Stimulated activated CD4-positive, alpha-beta T cell treated with anti-CD3 and anti-CD28 coated beads, Interleukin-4, amount 100 ng/mL, for 24 hours (primary cell): ENCODE measurements around the gene GABPA.
A peak's percentile ranks its signal among the peaks of the same experiment; 100 is the strongest.
"Not testable (repeated sequence)": the region's sequence is repeated elsewhere in the genome, so short reads cannot be mapped to it uniquely, and the experiment has no call there.

ENCODE experiments used
- DNase-seq: peaks from one replicate; pipeline ENCODE4 v3.0.0-alpha.2; 2020

The GABPA gene

GRCh38 chr21:25742900-25743299 is 8.1 kb downstream of the GABPA start:
- no peak for DNase-seq

- DNase-seq = no peak
Observed at GRCh38 chr21:25744854-25745253, 10.1 kb downstream of the GABPA start.

DNA sequence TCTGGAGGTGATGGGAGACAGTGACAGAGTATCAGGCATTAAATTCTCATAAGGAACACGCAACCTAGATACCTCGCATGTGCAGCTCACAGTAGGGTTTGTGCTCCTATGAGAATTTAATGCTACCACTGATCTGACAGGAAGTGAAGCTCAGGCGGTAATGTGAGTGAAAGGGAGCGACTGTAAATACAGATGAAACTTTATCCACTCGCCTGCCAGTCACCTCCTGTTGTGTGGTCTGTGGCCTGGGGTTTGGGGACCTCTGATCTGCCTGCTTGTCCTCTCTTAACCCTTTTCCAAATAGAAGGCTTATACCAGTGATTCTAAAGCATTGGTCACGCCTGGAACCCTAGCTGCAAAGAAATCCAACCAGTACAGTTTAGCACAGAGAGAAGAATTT is 15.3 kb downstream of the GABPA start:
- no peak for DNase-seq

- DNase-seq = no peak
Observed at GRCh38 chr21:25752416-25752815, 17.6 kb downstream of the GABPA start.

DNA sequence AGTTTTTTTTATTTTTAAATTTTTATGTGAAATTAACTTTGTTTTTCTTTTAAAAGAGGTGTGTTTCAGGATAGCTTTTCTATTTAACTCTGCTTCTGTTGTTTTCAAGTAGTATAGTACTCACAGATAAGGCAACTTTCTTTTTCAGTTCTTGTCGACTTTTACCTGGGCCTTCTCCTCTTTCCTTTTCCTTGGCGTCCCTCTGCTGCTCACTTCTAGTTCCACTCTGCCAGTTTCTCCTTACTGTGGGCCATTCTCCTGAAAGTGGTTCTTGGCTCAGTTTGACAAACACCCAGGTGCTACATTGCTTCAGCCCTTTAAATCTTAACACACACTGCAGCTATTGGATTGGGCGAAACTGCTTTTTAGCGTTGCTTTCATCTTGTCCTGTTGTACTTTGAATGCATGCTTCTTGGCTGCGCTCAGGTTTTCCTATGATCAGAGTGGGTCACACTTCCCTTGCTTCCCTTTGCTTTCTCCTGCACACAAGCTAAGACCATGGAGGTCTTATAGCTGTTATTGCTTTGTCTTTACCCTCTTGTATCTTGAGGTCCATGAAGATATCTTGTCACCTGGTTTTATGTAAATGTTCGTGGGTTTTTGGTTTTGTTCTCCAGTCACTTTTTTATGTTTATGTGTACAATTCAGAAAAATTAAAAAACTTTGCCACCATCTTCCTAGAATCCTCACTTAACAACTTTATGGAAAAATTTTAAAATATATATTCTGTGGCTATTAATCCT is 21.6 kb downstream of the GABPA start:
- DNase-seq = no peak

- DNase-seq = no peak
Observed at GRCh38 chr21:25757531-25757930, 22.8 kb downstream of the GABPA start.

DNA sequence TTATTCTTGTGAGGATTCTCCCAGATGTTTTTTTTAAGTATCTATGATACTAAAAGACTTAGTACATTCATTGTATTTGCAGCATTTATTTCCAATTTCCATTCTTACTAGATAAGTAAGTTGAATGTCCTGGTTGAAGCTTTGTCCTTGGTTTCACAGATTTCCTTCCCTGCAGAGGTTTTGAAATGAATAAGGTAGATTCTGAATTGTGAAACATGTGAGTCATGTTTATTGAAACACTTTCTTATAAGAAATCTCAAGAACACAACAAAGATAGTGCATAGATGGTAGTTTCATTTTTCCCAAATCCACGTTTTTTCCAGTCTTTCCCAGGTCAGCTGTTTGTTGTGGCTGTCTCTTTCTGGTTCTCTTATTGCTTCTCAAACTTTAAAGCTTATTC is 24.8 kb downstream of the GABPA start:
- no peak for DNase-seq

GRCh38 chr21:25760061-25760460 is 25.3 kb downstream of the GABPA start:
- no peak for DNase-seq

DNA sequence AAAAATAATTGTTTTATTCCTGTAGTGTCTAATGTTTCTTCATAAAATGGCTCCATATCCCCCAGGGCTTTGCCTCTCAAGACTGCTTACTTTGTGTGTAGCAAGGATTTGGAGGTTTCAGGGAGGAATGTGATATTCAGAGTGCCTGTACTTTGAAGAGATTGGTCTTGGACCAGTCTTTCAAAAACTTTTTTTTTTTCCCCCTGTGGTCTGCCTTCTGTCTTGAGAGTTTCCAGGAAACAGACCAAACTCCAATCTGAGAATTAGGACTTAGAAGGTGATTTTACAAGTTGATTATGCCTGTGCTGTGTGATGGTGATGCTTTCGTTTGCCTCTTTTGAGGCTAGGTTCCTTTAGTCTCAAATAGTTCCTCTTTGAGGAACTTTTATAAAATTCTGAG is 25.9 kb downstream of the GABPA start:
- DNase-seq = no peak

- DNase-seq = no peak
Observed at GRCh38 chr21:25764065-25764464, 29.3 kb downstream of the GABPA start.

DNA sequence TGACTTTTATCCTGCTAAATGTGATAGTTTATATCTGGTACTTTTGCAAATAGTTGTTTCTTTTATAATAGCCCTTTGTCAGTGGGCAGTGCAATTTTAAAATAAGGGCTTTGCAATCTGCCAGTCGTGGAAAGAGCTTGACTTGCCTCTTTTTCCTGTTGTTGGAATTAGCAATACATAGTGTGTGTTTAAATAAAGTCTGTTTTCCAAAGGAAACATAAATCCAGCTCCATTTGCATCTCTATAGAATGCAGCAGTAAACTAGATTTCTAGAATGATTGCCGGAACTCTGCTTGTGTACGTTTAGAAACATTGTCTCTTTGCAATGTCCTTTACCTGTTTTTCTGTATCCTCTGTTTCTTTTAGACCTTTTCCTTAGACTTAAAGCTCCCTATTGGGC is 33.1 kb downstream of the GABPA start:
- DNase-seq = no peak

DNA sequence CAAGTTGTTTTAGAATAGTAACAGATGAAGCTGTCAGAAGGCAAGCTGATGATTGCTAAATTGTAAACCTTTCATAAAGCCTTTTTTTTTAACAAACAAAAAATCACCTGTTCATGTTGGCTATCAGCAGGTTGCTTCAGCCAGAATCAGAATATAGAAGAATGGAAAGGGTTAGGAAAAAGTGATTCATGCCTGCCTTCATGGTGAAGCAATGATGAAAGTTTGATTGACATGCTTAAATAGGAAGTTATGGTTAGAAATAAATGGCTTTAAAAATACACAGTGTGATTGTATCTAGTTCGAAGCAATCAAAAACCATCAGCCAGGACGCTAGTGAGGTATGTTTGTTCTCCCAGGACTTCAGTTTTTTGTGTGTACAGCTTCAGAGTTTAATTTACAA is 37.9 kb downstream of the GABPA start:
- no peak for DNase-seq

DNA sequence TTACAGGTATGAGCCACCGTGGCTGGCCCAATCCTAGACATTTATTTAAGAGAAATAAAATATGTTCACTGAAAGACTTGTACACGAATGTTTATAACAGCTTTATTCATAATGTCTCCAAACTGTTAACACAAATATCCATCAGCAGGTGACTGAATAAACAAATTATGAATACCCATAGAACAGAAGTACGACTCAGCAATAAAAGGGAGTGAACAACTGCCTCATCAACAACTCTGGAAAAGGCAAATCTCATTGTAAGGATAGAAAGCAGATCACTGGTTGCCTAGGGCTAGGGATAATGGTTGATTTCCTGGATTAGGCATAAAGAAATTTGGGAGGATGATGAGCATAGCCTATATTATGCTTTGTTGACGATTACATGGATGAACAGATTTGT is 41.7 kb downstream of the GABPA start:
- no peak for DNase-seq

DNA sequence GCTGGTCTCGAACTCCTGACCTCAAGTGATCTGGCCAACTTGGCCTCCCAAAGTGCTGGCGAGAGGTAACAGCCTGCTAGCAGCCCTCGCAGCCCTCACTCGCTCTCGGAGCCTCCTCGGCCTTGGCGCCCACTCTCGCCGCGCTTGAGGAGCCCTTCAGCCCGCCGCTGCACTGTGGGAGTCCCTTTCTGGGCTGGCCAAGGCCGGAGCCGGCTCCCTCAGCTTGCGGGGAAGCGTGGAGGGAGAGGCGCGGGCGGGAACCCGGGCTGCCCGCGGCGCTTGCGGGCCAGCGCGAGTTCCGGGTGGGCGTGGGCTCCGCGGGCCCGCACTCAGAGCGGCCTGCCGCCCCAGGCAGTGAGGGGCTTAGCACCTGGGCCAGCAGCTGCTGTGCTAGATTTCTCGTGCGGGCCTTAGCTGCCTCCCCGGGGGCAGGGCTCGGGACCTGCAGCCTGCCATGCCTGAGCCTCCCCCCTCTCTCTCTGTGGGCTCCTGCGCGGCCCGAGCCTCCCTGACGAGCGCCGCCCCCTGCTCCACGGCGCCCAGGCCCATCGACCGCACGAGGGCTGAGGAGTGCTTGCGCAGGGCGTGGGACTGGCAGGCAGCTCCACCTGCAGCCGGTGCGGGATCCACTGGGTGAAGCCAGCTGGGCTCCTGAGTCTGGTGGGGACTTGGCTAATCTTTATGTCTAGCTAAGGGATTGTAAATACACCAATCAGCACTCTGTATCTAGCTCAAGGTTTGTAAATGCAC is 43.5 kb downstream of the GABPA start:
- DNase-seq = not testable (repeated sequence)

GRCh38 chr21:25788677-25789076 is 53.9 kb downstream of the GABPA start:
- no peak for DNase-seq

DNA sequence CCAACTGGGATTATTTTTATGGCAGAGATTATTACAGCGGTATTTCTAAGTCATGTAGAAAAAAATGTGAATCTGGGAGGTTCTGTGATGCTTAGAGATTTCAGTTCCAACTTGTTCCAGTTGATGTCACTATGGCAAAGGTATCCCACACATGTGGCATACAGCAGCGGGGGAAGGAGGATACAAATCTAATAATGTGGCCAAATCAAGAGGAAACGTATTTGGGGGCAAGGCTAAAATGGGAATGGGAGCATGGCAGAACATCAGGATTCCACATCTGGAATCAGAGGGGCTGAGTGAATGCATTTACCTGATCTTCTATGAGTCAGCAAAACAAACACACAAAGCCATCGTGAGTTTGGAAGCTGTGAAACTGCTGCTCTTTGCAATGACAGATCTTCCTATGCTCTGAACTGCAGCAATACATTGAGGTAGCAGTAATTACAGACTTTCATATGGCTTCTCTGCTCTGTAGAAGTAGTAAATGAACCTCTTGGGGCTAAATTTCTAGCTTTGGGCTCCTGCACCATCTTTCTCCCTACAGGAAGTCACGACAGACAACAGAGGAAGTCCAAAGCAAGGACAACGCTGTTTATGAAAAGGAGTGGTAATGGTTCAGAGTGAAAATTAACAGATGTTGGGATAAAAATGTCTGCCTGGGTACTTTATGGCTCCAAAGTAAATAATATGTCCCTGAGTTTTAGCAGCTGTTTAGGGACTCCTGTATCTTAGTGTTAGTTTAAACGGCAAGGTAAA is 55.5 kb downstream of the GABPA start:
- no peak for DNase-seq

DNA sequence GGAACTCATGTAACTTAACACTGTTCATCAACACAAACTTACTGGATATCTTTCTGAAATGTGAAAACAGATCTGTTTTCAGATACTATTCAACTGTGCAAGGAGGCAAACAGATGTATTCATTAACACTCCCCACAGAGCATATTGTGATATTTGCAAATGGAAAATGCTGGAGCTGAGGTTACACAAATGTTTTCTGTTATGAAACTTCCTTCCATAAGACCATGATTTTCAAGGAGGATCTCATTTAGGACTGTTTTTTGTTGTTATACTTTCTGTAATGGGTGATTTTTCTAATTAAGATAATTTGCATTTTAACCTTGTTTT is 56.1 kb downstream of the GABPA start:
- DNase-seq = no peak

DNA sequence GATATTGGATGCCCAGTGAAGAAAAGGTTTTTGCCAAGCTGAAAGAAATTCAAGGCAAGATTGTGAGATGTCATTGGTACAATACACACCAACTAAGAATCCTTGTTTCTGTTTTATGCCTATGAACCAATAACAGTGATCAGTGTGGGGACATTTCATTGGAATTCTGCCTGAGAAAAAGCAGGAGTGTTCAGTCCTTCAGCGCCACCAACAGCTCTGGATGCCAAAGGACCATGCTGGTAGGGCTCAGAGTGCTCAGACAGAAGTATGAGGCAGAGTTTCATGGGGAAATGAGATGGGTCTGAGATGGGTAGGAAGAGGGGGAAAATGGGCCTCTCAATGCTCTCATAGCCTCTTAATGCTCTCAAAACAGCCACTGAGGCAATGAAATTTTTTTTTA is 56.5 kb downstream of the GABPA start:
- DNase-seq = no peak

- DNase-seq = peak; percentile 90
Observed at GRCh38 chr21:25801217-25802014, 66.6 kb downstream of the GABPA start.

- DNase-seq = no peak
Observed at GRCh38 chr21:25806060-25806459, 71.3 kb downstream of the GABPA start.

GRCh38 chr21:25807191-25807590 is 72.4 kb downstream of the GABPA start:
- DNase-seq = no peak

DNA sequence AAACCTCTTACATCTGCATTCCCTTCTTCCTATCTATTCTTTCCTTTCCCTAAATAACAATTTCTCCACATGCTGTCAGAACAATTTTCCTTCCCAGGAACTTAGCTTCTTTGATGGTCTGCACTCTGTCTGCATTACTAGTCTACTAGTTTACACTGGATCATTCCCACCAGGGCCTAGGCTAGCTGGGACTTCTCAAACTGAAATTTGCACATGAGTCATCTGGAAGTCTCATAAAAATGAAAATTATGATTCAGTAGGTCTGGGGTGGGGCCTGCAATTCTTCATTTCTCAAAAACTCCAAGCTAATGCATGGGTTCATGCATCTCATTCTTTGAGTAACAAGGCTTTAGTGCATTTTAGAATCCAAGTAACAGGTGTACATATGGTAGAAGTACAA is 74.2 kb downstream of the GABPA start:
- peak; percentile 6 for DNase-seq

GRCh38 chr21:25811186-25811585 is 76.4 kb downstream of the GABPA start:
- no peak for DNase-seq
